Measurements from ENCODE around the gene TMEM253.

DNA sequence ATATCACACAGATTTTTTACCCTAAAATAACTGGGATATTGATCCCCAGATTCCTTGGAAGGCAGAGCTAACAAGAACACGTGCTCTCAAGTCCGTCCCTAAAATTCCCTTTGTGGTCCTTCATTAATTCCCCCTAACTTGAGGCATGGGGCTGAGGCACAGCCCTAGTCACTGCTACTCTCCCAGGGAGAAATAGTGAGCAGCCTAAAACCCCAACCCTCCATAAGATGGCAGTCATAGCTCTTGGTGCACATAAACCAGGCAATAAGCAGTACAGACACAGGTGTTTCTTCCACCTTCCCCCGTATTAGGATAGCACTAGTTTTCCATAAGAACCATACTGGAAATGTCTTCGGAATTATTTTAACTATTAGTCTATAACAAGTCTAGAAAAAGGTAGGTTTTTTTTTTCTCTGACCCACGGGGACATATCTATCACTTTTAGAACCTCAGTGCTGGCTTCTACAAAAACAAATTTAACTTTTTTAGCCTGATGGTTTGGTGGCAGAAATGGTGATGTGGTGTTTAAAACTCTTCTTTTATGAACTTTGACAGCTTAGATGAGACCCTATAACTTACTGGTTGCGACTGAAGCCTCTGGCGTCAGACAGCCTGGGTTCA lies 33.9 kb upstream of the TMEM253 start:
- TF ChIP-seq, protein P1, sequence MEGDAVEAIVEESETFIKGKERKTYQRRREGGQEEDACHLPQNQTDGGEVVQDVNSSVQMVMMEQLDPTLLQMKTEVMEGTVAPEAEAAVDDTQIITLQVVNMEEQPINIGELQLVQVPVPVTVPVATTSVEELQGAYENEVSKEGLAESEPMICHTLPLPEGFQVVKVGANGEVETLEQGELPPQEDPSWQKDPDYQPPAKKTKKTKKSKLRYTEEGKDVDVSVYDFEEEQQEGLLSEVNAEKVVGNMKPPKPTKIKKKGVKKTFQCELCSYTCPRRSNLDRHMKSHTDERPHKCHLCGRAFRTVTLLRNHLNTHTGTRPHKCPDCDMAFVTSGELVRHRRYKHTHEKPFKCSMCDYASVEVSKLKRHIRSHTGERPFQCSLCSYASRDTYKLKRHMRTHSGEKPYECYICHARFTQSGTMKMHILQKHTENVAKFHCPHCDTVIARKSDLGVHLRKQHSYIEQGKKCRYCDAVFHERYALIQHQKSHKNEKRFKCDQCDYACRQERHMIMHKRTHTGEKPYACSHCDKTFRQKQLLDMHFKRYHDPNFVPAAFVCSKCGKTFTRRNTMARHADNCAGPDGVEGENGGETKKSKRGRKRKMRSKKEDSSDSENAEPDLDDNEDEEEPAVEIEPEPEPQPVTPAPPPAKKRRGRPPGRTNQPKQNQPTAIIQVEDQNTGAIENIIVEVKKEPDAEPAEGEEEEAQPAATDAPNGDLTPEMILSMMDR (IDR thresholded peaks at IDR 0.05), result no peak
- TF ChIP-seq POLR2A (IDR thresholded peaks at IDR 0.05), result no peak
